Stimulated activated naive CD8-positive, alpha-beta T cell treated with anti-CD3 and anti-CD28 coated beads, Interleukin-15, Interleukin-2, amounts not matched to agents 100 U/mL and 50 U/mL, for 24 hours (primary cell): Measurements from ENCODE around the gene OR5T3.
"Not testable (repeated sequence)": the region's sequence is repeated elsewhere in the genome, so short reads cannot be mapped to it uniquely, and the experiment has no call there.

Experiments used
- ATAC-seq: fragments of 150-1000 bp; cut with Tn5 transposase; one replicate; pipeline ENCODE4 v1.10.0; 2021
- DNase-seq: peaks from one replicate; pipeline ENCODE4 v3.0.0; 2021

The OR5T3 gene

DNA sequence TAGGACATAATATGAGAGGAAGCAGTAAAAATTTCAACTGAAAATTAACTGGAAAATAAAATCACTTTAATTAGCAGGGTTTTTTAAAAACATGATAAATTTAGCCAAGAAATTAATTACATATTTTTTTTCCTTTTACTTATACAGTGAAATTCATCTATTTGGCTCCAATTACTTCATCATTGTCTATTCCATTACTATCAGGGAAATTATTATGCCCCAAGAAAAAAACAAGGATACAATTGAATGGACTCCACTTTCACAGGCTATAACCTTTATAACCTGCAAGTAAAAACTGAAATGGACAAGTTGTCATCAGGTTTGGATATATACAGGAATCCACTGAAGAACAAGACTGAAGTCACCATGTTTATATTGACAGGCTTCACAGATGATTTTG, at the start of gene OR5T3:
Gene OR5T3 (plus strand): TSS at position 301 of the 400 bp plus-strand sequence. CDS start 0 bp downstream, at position 301.
- DNase-seq (no peak), ATAC-seq (no peak)

DNA sequence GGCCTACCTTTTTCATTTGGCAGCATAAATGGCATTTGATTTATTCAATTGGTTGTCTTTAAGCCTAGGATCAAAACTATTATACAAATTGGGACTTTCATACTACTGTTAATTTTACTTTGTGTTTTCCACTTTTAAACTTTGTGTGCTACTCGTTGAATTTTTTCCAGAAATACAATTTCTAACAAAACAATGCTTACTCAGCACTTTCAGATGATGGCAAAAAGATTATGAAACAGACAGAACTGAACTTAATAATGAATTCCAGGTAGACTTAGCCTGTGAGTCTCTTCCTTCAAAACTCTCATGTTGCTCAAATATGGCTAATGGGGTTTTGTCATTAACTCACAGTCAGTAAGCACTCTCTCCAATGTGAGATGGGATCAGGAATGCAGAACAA, 44.3 kb upstream of the OR5T3 start:
- DNase-seq (no peak), ATAC-seq (no peak)

DNA sequence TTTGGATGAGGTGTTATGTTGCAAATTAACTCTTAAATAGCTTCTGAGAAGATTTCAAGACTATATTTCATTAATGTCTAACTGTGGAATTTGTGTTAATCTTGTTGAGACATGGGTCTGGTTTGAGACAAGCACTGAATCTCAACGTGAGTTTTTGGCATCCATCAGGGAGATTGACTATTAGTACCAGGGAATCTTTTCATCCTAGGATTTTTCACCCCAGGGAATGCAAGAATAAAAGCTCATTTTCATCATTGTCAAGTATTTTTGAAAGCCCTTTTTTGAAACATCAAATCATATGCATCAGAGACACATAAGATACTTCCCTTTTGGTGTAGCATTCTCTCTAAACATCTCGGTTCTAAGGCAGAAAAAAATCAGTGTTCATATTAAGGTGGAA, 37.5 kb upstream of the OR5T3 start:
- ATAC-seq: no peak
- no peak for DNase-seq

DNA sequence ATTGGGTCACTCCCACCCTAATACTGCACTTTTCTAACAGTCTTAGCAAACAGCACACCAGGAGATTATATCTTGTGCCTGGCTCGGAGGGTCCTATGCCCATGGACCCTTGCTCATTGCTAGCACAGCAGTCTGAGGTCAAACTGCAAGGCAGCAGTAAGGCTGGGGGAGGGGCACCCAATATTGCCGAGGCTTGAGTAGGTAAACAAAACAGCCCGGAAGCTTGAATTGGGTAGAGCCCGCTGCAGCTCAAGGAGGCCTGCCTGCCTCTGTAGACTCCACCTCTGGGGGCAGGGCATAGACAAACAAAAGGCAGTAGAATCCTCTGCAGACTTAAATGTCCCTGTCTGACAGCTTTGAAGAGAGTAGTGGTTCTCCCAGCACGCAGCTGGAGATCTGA, 32.3 kb upstream of the OR5T3 start:
- ATAC-seq, DNase-seq: not testable (repeated sequence)

DNA sequence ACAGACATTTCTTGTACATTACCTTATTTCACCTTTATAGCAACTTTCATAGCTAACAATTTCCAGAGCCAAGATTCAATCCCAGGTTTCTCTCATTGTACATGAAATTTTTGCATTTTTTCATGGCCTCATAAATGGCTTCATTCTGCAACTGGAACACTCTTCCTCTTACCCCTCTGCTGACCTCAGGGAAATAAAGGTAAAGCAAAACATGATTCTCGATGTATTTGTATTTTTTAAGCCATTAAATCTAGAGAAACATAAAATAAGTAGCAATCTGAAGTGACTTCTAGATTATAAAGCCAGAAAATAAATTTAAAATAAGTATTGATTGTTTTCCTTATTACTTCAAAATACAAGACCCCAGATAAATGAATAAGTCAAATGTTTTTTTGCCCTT, 17.9 kb upstream of the OR5T3 start, which contains the start of gene OR5T2:
Gene OR5T2 (minus strand): TSS at position 101 of the 400 bp plus-strand sequence. CDS start 1,193 bp downstream, outside the sequence.
- DNase-seq (no peak), ATAC-seq (no peak)

DNA sequence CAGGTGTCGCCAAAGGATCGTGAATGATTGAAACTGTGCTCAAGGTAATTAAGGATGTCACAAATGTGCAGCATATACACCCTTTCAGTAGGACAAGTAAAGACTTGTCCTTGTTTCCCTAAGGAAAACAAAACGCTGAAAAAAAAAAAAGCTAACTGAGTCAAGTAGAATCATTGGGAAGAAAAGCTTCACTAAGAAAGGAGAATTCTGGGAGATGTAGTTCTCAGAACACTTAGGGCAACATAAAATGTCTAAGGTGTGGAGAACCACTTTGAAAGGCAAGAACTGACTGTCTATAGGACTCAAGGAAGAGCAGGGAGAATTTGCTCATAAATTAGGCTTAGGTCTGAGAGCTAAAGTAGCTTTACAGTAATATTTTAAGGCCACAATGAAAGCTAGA, 19.0 kb downstream of the OR5T3 start:
- ATAC-seq (no peak), DNase-seq (no peak)

DNA sequence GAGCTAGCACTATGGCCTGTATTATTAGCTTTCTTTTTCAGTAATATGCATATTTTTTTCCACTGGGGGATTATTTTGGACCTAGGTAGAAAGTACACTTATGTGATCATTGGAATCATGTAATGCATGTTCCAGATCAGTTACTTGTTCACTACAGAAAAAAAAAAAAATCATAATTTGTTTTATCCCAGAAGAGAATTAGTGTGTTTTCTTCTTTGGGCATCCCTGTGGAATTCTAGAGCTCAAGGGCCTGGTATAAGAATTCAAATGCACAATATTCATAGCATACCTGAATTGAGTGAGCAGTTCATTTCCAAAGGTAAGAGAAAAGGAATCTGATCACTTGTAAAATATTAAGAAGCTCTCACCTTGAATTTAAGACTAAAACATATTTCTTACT, 21.8 kb downstream of the OR5T3 start, which contains the start of gene OR5T1:
Gene OR5T1 (plus strand): TSS at position 301 of the 400 bp plus-strand sequence. CDS start 1,485 bp downstream, outside the sequence.
- ATAC-seq: no peak
- no peak for DNase-seq

DNA sequence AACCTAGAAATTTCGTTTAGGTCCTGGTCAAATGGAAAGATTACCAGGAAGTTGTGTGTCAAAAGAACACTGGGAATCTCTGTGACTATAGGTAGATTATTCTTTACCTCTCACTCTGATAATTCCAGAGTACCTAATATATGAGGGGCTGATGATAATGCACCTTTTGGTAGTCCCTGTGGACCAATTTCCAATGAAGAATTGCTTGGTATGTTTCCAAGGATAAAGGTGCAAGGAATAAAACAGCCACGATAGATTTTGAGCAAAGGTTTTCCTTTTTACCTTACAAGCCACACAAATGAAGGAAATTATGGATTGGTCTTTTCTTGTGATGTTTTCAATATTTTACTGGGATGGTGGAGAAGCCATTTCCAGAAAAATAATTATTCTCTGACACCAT, 40.1 kb downstream of the OR5T3 start, which contains the start of gene OR8H1:
Gene OR8H1 (minus strand): TSS at position 101 of the 400 bp plus-strand sequence. CDS start 1,192 bp downstream, outside the sequence.
- ATAC-seq: no peak
- DNase-seq: no peak

DNA sequence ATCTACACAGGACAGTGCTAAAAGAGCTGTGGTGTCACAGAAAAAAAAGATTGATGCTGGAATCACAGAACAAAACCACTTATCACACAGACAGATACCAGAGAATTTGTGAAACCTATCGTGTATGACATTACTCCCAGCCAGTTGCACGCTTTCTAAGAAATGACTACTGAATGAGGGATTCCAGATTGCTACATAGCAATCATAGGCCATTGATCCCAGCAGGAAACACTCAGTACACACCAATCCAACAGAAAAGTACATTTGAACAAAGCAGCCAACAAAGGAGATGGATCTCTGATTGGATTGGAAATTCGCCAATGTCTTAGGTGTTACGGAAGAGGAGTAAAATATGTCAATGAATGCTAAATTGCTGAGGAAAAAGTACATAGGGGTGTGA, 44.8 kb downstream of the OR5T3 start:
- ATAC-seq: no peak
- no peak for DNase-seq
